WTC11 (cell line): ENCODE data around the gene KRT7. TPM values are rescaled to one million over a fixed set of nuclear protein-coding genes. Genes with fewer than 3 reads are reported as not detected.

Experiments used
- ATAC-seq: fragments of 200-7000 bp; cut with Tn5 transposase; 2 replicates; pipeline ENCODE4 v1.10.0; 2021; ENCODE audit warnings: mild to moderate bottlenecking, moderate library complexity
- CTCF ChIA-PET: fragments of 300-600 bp; sonication (Branson Sonifier 250); formaldehyde crosslinking; loops from one replicate; lab custom pipeline; 2021; ENCODE audit warnings: antibody characterized with exemption; lab: Charles Lee
- POLR2A ChIA-PET: fragments of 350-600 bp; sonication (Branson Sonifier 250); formaldehyde crosslinking; loops from one replicate; lab custom pipeline; 2021; ENCODE audit warnings: antibody characterized with exemption; lab: Charles Lee
- DNase-seq: peaks from one replicate; pipeline ENCODE4 v3.0.0; 2021; ENCODE audit warnings: low spot score
- H3K27ac Mint-ChIP-seq: 2 replicates; pipeline ENCODE4 v1.8.0; 2021; ENCODE audit warnings: mixed read lengths
- H3K27me3 Mint-ChIP-seq: 2 replicates; pipeline ENCODE4 v1.8.0; 2021; ENCODE audit warnings: low read depth, mild to moderate bottlenecking, moderate library complexity, mixed read lengths
- H3K36me3 Mint-ChIP-seq: 2 replicates; pipeline ENCODE4 v1.8.0; 2021; ENCODE audit warnings: mixed read lengths
- H3K4me1 Mint-ChIP-seq: 2 replicates; pipeline ENCODE4 v1.8.0; 2022; ENCODE audit warnings: mixed read lengths
- H3K4me3 Mint-ChIP-seq: 2 replicates; pipeline ENCODE4 v1.8.0; 2021; ENCODE audit warnings: mild to moderate bottlenecking, moderate library complexity, mixed read lengths
- H3K9me3 Mint-ChIP-seq: 2 replicates; pipeline ENCODE4 v1.8.0; 2021; ENCODE audit warnings: mixed read lengths
- CREM ChIP-seq: sonication (generic); formaldehyde crosslinking; IDR thresholded peaks from 2 replicates; pipeline ENCODE4 v1.8.1; 2022; ENCODE audit warnings: mild to moderate bottlenecking, missing genetic modification reagents, moderate library complexity
- EMX1 ChIP-seq: fragments of 250-450 bp; sonication (Bioruptor Pico); IDR thresholded peaks from 2 replicates; pipeline ENCODE4 v1.8.0; 2021; ENCODE audit warnings: mild to moderate bottlenecking
- FOXK1 ChIP-seq: sonication (generic); formaldehyde crosslinking; IDR thresholded peaks from 2 replicates; pipeline ENCODE4 v1.8.0; 2022; ENCODE audit warnings: mild to moderate bottlenecking, moderate library complexity, missing genetic modification reagents
- GRHL2 ChIP-seq: fragments of 250-450 bp; sonication (Bioruptor Pico); IDR thresholded peaks from 2 replicates; pipeline ENCODE4 v1.8.0; 2022; ENCODE audit warnings: mild to moderate bottlenecking, moderate library complexity; ENCODE audit not compliant: insufficient replicate concordance, severe bottlenecking
- IRF2 ChIP-seq: sonication (generic); formaldehyde crosslinking; IDR thresholded peaks from 2 replicates; pipeline ENCODE4 v1.8.0; 2022; ENCODE audit warnings: low read depth, missing genetic modification reagents, borderline replicate concordance
- KAT7 ChIP-seq: sonication (generic); formaldehyde crosslinking; IDR thresholded peaks from 2 replicates; pipeline ENCODE4 v1.8.1; 2023; ENCODE audit warnings: missing genetic modification reagents, mild to moderate bottlenecking, borderline replicate concordance
- MXD4 ChIP-seq: fragments of 250-450 bp; sonication (Bioruptor Pico); IDR thresholded peaks from 2 replicates; pipeline ENCODE4 v1.8.0; 2021; ENCODE audit warnings: mild to moderate bottlenecking, moderate library complexity, borderline replicate concordance
- MYBL2 ChIP-seq: sonication (generic); formaldehyde crosslinking; IDR thresholded peaks from 2 replicates; pipeline ENCODE4 v1.8.1; 2023; ENCODE audit warnings: mild to moderate bottlenecking, moderate library complexity, missing genetic modification reagents
- NFE2L1 ChIP-seq: sonication (generic); formaldehyde crosslinking; IDR thresholded peaks from 2 replicates; pipeline ENCODE4 v1.8.1; 2023; ENCODE audit warnings: missing genetic modification reagents
- NR1H2 ChIP-seq: sonication (generic); formaldehyde crosslinking; IDR thresholded peaks from 2 replicates; pipeline ENCODE4 v1.9.0; 2021; ENCODE audit warnings: mild to moderate bottlenecking, moderate library complexity, missing genetic modification reagents
- NR2C2 ChIP-seq: sonication (generic); formaldehyde crosslinking; IDR thresholded peaks from 2 replicates; pipeline ENCODE4 v1.8.0; 2022; ENCODE audit warnings: mild to moderate bottlenecking, missing genetic modification reagents
- ZNF219 ChIP-seq: sonication (generic); formaldehyde crosslinking; IDR thresholded peaks from 2 replicates; pipeline ENCODE4 v1.8.0; 2023; ENCODE audit warnings: missing genetic modification reagents, mild to moderate bottlenecking, borderline replicate concordance
- ZNF232 ChIP-seq: sonication (generic); formaldehyde crosslinking; IDR thresholded peaks from 2 replicates; pipeline ENCODE4 v1.8.0; 2022; ENCODE audit warnings: mild to moderate bottlenecking, missing genetic modification reagents
- total RNA-seq: library from RNA; stranded (reverse); gene quantifications from 3 replicates; pipeline ENCODE4 v1.2.3, GENCODE V29; 2021
- TF ChIP-seq, protein P1 (sequence below): fragments of 250-450 bp; sonication (Bioruptor Pico); IDR thresholded peaks from 2 replicates; pipeline ENCODE4 v2.1.2; 2022; ENCODE audit warnings: mild to moderate bottlenecking, moderate library complexity
- TF ChIP-seq, protein P2 (sequence below): sonication (generic); formaldehyde crosslinking; IDR thresholded peaks from 2 replicates; pipeline ENCODE4 v1.8.1; 2023; ENCODE audit warnings: mild to moderate bottlenecking, missing genetic modification reagents, moderate library complexity
- TF ChIP-seq, protein P3 (sequence below): fragments of 250-450 bp; sonication (Bioruptor Pico); IDR thresholded peaks from 2 replicates; pipeline ENCODE4 v1.9.0; 2021; ENCODE audit warnings: mild to moderate bottlenecking
- TF ChIP-seq, protein P4 (sequence below): sonication (generic); formaldehyde crosslinking; IDR thresholded peaks from 2 replicates; pipeline ENCODE4 v1.8.1; 2022; ENCODE audit warnings: low read depth, mild to moderate bottlenecking, moderate library complexity, missing genetic modification reagents, borderline replicate concordance

Gene KRT7
- total RNA-seq, 1 experiment from 2014 or later, result 10.6 TPM

DNA sequence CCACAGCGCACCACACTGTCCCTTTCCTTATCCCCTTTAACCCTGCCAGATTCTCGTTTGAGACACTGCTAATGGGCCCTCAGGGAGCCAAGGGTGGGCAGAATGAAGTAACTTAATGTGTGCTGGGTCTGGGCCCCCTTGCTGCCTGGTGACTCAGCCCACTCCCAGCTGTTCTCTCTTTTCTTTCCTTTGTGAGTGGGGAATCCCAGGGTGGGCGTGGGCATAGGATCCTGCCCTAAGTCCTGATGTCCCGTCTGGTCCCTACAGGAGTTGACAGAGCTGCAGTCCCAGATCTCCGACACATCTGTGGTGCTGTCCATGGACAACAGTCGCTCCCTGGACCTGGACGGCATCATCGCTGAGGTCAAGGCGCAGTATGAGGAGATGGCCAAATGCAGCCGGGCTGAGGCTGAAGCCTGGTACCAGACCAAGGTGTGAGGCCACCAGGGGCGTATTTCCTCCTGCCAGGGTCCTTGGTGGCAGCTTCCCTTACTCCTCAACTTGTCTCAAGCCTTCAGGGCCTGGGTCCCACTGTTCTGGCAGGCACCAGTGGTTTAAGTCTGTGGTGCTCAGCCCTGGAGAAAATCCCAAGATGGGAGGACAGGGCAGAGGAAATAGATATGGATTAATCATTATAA is 8.3 kb downstream of the KRT7 start:
- no peak for TF ChIP-seq ZNF219
- TF ChIP-seq NR2C2 (CRISPR knock-in tag), result no peak
- TF ChIP-seq MXD4 (CRISPR knock-in tag), result no peak
- no peak for TF ChIP-seq KAT7 (CRISPR knock-in tag)
- no peak for TF ChIP-seq FOXK1
- no peak for TF ChIP-seq IRF2
- no peak for TF ChIP-seq ZNF232 (CRISPR knock-in tag)
- TF ChIP-seq NR1H2 (CRISPR knock-in tag), result no peak
- no peak for TF ChIP-seq NFE2L1 (CRISPR knock-in tag)
- no peak for TF ChIP-seq EMX1 (CRISPR knock-in tag)
- TF ChIP-seq, protein P1, sequence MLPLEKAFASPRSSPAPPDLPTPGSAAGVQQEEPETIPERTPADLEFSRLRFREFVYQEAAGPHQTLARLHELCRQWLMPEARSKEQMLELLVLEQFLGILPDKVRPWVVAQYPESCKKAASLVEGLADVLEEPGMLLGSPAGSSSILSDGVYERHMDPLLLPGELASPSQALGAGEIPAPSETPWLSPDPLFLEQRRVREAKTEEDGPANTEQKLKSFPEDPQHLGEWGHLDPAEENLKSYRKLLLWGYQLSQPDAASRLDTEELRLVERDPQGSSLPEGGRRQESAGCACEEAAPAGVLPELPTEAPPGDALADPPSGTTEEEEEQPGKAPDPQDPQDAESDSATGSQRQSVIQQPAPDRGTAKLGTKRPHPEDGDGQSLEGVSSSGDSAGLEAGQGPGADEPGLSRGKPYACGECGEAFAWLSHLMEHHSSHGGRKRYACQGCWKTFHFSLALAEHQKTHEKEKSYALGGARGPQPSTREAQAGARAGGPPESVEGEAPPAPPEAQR (CRISPR knock-in tag), result no peak
- H3K27me3 Mint-ChIP-seq, result no peaks in the 10 kb centered on the region; the same call in 1 of the 2 replicates
- H3K36me3 Mint-ChIP-seq, result no peaks in the 10 kb centered on the region
- no peak overlapping the region for H3K27ac Mint-ChIP-seq
- ATAC-seq (no peak), DNase-seq (no peak)
- CTCF ChIA-PET, result interaction anchor here (0.6 to 6.3 kb wide), 7 partner anchors 9 to 624 kb away, joined by 3 to 48 read pairs (median 3); no protein-coding TSS in a partner anchor
- peaks cover 41% of the 10 kb centered on the region for H3K4me1 Mint-ChIP-seq
- POLR2A ChIA-PET, result no interaction called here
- no peaks in the 10 kb centered on the region for H3K9me3 Mint-ChIP-seq
- no peak overlapping the region for H3K4me3 Mint-ChIP-seq

DNA sequence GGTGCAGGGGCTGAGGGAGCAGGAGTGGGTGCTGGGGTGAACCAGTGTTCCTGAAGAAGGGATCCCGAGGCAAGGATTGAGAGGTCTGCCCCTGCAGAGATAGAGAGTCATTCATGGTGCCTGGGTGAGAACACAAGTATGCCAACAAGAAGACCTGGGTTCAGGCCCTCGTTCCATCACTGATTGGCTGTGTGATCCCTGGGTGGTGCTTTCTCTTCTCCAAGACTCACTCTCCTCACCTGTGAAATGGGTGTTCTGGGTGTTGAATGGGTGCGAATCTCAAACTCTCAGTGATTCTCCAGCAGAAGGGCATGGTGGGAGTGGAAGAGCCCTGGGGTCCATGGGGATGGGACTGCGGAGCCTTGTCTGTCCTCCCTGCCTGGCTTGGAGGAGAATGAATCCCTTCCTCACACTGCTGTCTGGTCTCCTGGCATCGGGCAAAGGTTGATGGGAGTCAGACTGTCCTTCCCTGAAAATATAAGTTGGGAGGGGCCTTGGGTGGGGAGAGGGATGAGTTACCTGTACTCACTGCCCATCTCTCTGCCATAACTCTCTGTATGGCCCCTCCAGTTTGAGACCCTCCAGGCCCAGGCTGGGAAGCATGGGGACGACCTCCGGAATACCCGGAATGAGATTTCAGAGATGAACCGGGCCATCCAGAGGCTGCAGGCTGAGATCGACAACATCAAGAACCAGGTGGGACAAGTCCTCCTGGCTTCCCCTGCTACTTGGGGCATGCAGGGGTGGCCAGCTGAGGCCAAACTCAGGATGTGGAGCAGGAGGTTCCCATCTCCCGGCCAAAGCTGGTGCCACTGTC is 9.6 kb downstream of the KRT7 start:
- Mint-ChIP-seq H3K4me1 (peaks cover 43% of the 10 kb centered on the region), H3K9me3 (no peaks in the 10 kb centered on the region), H3K36me3 (no peaks in the 10 kb centered on the region), H3K4me3 (no peak overlapping the region), H3K27ac (no peak overlapping the region), H3K27me3 (0 out of 2 replicates have a peak, but pooled peaks cover 3% of the 10 kb centered on the region)
- no peak for DNase-seq
- POLR2A ChIA-PET, result no interaction called here
- TF ChIP-seq FOXK1, result no peak
- TF ChIP-seq, protein P2, sequence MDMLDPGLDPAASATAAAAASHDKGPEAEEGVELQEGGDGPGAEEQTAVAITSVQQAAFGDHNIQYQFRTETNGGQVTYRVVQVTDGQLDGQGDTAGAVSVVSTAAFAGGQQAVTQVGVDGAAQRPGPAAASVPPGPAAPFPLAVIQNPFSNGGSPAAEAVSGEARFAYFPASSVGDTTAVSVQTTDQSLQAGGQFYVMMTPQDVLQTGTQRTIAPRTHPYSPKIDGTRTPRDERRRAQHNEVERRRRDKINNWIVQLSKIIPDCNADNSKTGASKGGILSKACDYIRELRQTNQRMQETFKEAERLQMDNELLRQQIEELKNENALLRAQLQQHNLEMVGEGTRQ (CRISPR knock-in tag), result no peak
- CTCF ChIA-PET, result interaction anchor here (1.2 to 6.3 kb wide), 5 partner anchors 17 to 36 kb away, joined by 3 to 48 read pairs (median 7); no protein-coding TSS in a partner anchor
- no peak for ATAC-seq

DNA sequence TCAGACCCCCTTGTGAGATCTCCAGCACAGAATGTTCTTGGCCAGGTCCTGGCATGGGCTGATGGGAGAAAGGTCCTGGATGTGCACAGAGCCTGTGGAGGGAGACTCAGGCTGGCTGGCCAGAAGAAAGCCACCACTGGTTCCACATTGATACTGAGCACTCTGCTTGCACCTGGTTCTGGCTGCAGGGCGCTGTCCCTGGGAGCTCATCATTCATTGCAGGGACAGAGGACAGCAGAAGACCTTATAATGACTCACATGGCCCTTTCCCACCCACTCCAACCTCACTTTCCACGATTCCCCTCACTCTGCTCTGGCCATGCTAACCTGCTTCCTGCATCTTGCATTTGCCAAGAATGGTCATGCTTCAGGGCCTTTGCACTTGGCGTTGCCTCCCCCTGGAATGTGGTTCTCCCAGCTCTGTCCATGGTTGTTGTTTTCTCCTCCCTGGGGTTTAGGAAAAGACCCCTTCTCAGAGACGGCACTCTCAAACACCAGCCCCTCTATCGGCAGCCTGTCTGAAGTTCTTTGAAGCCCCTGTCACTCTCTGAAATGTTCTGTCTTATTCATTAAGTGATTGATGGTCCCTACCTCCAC is 10.3 kb downstream of the KRT7 start:
- H3K4me3 Mint-ChIP-seq, result no peak overlapping the region
- TF ChIP-seq, protein P3, sequence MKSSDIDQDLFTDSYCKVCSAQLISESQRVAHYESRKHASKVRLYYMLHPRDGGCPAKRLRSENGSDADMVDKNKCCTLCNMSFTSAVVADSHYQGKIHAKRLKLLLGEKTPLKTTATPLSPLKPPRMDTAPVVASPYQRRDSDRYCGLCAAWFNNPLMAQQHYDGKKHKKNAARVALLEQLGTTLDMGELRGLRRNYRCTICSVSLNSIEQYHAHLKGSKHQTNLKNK (CRISPR knock-in tag), result no peak
- no peak for TF ChIP-seq CREM
- TF ChIP-seq, protein P4, sequence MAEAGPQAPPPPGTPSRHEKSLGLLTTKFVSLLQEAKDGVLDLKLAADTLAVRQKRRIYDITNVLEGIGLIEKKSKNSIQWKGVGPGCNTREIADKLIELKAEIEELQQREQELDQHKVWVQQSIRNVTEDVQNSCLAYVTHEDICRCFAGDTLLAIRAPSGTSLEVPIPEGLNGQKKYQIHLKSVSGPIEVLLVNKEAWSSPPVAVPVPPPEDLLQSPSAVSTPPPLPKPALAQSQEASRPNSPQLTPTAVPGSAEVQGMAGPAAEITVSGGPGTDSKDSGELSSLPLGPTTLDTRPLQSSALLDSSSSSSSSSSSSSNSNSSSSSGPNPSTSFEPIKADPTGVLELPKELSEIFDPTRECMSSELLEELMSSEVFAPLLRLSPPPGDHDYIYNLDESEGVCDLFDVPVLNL, result no peak
- no peak for TF ChIP-seq MYBL2 (CRISPR knock-in tag)
- TF ChIP-seq GRHL2, result no peak
- H3K36me3 Mint-ChIP-seq, result no peaks in the 10 kb centered on the region
- no peak for ATAC-seq
- POLR2A ChIA-PET, result interaction anchor here (0.6 kb wide), 1 partner anchor 21 kb away, joined by 3 read pairs; no protein-coding TSS in a partner anchor
- peaks cover 3% of the 10 kb centered on the region; the same call in 1 of the 2 replicates for H3K27me3 Mint-ChIP-seq
- no peaks in the 10 kb centered on the region for H3K9me3 Mint-ChIP-seq
- CTCF ChIA-PET, result interaction anchor here (1.0 to 4.9 kb wide), 6 partner anchors 18 to 100 kb away, joined by 3 to 27 read pairs (median 4); no protein-coding TSS in a partner anchor
- no peak for DNase-seq
- H3K27ac Mint-ChIP-seq, result no peak overlapping the region
- peaks cover 41% of the 10 kb centered on the region for H3K4me1 Mint-ChIP-seq
